Sciatic nerve (tissue), 2 donors: ENCODE measurements around the gene MOBP. TPM values are rescaled to one million over a fixed set of nuclear protein-coding genes. Genes with fewer than 3 reads are reported as not detected.

Experiments
- ATAC-seq: fragments of 200-7000 bp; cut with Tn5 transposase; one replicate; pipeline ENCODE4 v1.9.1; 2020; ENCODE audit warnings: mild to moderate bottlenecking, moderate library complexity
- DNase-seq: peaks from one replicate; pipeline ENCODE4 v3.0.0-alpha.2; 2020; ENCODE audit warnings: low spot score
- intact Hi-C: fragments of 100-400 bp; cut with DNase I; formaldehyde crosslinking; loops from one replicate; pipeline ENCODE4 v1.14.2; 2022
- total RNA-seq: library from RNA; stranded (reverse); fragmentation: NEBNext Ultra II Directional; extraction: Animal tissue kit (Norgen Biotek cat#: 25700); gene quantifications from one replicate; pipeline ENCODE4 v1.2.1, GENCODE V29; 2021
- donor health status: DM: no; HTN: no; CAD: no.
- donor health status: DM: no; HTN: no; CAD: no.

Gene MOBP
- total RNA-seq, 1 donor from 2014 or later, result 3.8 TPM

DNA sequence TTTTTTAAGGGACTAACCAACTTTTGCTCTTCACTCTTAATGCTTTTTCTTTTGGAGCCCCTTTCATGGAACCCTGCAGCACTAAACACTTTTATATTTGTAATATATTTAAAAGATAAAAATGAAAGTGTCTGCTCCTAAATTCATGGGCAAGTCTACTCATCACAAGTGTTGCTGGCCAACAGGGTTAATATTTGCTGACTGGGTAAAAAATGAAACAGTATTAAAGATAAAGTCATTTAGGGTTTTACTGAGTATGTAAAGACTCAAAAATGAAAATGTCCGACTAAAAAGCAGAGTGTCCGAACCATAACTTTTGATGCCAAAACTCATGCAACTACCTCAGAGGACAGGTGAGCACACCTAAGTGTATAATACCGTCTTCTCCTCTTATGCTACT is 54.0 kb downstream of the MOBP start:
- DNase-seq (no peak), ATAC-seq (no peak)
- intact Hi-C loops, result no loop called here

DNA sequence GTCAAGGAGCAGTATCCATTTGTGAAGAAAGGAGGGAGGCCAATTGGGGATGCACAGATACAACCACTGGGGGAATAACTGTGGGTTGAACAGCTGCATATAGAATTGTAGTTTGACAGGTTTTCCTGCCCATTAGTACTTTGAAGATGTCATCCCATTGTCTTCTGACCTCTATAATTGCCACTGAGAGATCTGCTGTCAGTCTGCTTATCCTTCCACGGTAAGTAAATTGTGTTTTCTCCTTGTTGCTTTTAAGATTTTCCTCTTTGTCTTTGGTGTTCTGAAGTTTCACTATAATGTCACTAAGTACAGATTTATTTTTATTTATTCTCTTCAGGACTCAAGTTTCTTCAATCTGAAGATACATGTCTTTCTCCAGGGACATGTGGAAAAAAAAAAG is 56.6 kb downstream of the MOBP start:
- intact Hi-C loops, result no loop called here
- DNase-seq (no peak), ATAC-seq (no peak)

- intact Hi-C loops, result no loop called here
- ATAC-seq (no peak), DNase-seq (no peak)
Observed at GRCh38 chr3:39528844-39529243, 61.4 kb downstream of the MOBP start.

- DNase-seq (no peak), ATAC-seq (no peak)
- intact Hi-C loops, result no loop called here
Observed at GRCh38 chr3:39529577-39529976, 62.1 kb downstream of the MOBP start.

DNA sequence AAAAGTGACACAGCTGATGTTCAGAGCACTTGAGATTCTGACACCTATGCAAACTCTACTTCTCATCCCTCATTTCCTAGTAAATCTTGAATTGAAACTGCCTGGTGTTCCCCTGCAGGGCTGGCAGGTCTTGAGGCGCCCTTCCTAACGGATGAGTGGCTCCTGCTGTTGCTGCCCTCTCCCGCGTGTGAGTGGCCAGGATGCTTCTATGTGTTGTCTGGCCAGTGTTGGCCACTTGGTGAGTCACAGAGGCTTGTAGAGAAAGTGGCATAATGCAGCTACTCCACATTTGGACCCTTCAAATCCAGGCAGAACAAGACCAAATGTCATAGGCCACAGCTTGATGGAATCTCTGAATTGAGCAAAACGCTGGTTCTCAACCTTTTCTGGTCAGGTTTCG is 63.6 kb downstream of the MOBP start:
- intact Hi-C loops, result no loop called here
- no peak for ATAC-seq
- no peak for DNase-seq

DNA sequence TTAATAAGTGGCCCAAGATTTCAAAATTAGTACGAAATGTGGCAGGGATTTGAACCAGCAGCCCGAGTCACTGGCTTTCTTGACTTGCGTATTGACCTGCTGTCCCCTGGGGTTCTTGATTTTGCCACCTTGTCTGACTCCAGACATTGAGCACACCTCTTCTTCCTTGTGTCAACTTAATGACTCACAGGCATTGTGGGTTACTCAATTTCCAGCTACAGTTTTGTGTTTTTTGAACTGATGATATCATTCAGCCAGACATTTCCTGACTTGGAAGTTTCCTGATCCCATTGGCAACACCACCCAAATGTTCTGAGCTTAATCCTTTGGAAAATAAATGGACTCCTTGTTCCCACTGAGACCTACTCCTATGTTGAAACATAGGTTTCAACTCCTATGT is 64.2 kb downstream of the MOBP start:
- intact Hi-C loops, result no loop called here
- DNase-seq, result no peak
- ATAC-seq, result no peak

- DNase-seq, result no peak
- ATAC-seq, result no peak
- intact Hi-C loops, result no loop called here
Observed at GRCh38 chr3:39532777-39533176, 65.3 kb downstream of the MOBP start.

DNA sequence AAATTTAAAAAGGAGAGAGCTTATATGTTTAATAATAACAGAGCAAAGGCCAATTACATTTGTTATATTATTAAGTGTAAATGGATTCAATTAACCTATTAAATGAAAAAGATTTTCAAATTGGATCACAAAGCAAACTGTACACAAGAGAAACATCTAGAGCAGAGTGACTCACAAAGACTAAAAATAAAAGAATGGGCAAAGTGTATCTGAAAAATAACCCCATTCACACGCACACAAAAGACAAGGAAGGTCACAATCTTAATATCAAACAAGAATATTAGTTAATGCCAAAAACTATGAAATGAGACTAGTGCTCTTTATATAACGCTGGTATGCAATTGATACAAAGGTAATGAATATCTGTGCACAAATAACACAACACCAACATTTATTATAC is 65.7 kb downstream of the MOBP start:
- no peak for ATAC-seq
- intact Hi-C loops, result no loop called here
- DNase-seq, result no peak

DNA sequence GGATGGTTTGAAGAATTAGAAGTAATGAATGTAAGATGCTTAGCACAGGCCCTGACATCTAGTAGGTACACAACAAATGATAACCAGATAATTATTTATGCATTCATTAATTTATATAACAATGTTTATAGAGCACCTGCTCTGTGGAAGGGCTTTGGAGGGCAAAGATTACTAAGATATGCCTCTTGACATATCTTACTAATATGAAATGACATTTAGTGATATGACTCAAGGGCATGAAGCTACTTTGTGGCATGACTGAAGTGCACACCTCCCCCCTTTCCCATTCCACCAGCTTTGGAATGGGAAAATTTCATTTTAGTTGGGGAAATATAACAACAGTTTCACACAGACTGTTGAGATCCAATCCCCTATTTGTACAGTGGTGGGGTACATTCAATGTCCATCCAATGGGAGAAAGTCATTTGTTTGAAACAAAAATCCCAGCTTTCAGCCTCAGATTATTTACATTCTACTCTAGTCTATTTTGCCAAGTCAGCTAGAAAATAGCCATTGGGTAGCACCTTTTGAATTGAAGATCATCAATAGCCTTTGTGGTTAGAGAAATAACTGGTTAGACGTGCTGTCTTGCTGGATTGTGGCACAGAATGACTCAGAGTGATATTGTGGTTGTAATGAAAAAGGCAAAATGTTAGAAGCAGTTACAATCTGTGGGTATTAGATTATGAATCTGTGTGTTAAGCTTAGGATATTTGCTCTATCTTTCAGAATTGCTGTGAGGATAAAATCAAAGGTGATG is 72.9 kb downstream of the MOBP start:
- intact Hi-C loops, result no loop called here
- DNase-seq, result no peak
- no peak for ATAC-seq

DNA sequence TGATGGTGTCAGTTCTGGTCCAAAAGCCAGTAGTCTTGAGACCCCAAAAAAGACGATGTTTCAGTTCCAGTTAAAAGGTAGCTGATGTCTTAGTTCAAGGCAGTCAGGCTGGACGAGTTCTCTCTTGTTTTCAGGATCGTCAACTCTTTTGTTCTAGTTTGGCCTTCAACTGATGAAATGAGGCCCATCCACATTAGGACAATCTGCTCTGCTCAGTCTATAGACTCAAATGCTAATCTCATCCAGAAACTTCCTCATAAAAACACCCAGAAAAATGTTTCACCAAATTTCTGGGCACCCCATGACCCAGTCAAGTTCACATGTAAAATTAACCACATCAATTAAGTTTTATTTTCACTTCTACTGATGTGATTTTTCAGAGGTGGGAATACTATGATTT is 74.0 kb downstream of the MOBP start:
- intact Hi-C loops, result no loop called here
- ATAC-seq (no peak), DNase-seq (no peak)

GRCh38 chr3:39541917-39542329 is 74.4 kb downstream of the MOBP start:
- intact Hi-C loops, result no loop called here
- no peak for DNase-seq
- ATAC-seq, result no peak

- no peak for DNase-seq
Observed at GRCh38 chr3:39542588-39542988, 75.1 kb downstream of the MOBP start.

GRCh38 chr3:39548282-39548681 is 80.8 kb downstream of the MOBP start:
- no peak for DNase-seq
- ATAC-seq, result no peak
- intact Hi-C loops, result no loop called here

More at GRCh38 chr3:39542588-39542988, 75.1 kb downstream of the MOBP start:
- no peak for ATAC-seq
- intact Hi-C loops, result no loop called here

- DNase-seq (no peak), ATAC-seq (no peak)
- intact Hi-C loops, result no loop called here
Observed at GRCh38 chr3:39550354-39551051, 83.0 kb downstream of the MOBP start.

Other genes with a start within 250 kb of the MOBP start
- 18.5 TPM for gene CX3CR1, start 187.6 kb upstream of the MOBP start, total RNA-seq
- not detected for gene CCR8, start 138.0 kb upstream of the MOBP start, total RNA-seq
- gene SLC25A38, start 84.3 kb upstream of the MOBP start, total RNA-seq, result 20.4 TPM
- gene RPSA, start 61.0 kb upstream of the MOBP start, total RNA-seq, result 447 TPM